Type B pancreatic cell (in vitro differentiated cells): ENCODE measurements around the gene FAM3A. TPM values are rescaled to one million over a fixed set of nuclear protein-coding genes. Genes with fewer than 3 reads are reported as not detected.
A peak's percentile ranks its signal among the peaks of the same experiment; 100 is the strongest.

Experiments
- DNase-seq: peaks from one replicate; pipeline ENCODE4 v3.0.0; 2021; ENCODE audit warnings: mixed read lengths; ENCODE audit not compliant: unreplicated experiment; ENCODE audit errors: extremely low spot score
- H3K27ac Mint-ChIP-seq: 2 replicates; pipeline ENCODE4 v1.8.0; 2021; ENCODE audit warnings: mild to moderate bottlenecking, mixed read lengths
- H3K27me3 Mint-ChIP-seq: 2 replicates; pipeline ENCODE4 v1.8.0; 2021; ENCODE audit warnings: mixed read lengths
- H3K36me3 Mint-ChIP-seq: 2 replicates; pipeline ENCODE4 v1.8.0; 2021; ENCODE audit warnings: mixed read lengths
- H3K4me1 Mint-ChIP-seq: one replicate; pipeline ENCODE4 v1.8.0; 2021; ENCODE audit warnings: mixed read lengths; ENCODE audit not compliant: unreplicated experiment
- H3K4me3 Mint-ChIP-seq: 2 replicates; pipeline ENCODE4 v1.8.0; 2021; ENCODE audit warnings: mild to moderate bottlenecking, mixed read lengths
- H3K9me3 Mint-ChIP-seq: 2 replicates; pipeline ENCODE4 v1.8.0; 2021; ENCODE audit warnings: mixed read lengths
- total RNA-seq: library from RNA; stranded (reverse); gene quantifications from 2 replicates; pipeline ENCODE4 v1.2.1, GENCODE V29; 2021; ENCODE audit warnings: low replicate concordance
- TF ChIP-seq, protein P1 (sequence below): fragments of 200-600 bp; sonication (generic); conservative IDR thresholded peaks from 2 replicates; pipeline ENCODE4 v1.5.0; 2021; ENCODE audit warnings: antibody characterized with exemption, mild to moderate bottlenecking

Gene FAM3A
- total RNA-seq, 1 donor from 2014 or later: 34.1 TPM

DNA sequence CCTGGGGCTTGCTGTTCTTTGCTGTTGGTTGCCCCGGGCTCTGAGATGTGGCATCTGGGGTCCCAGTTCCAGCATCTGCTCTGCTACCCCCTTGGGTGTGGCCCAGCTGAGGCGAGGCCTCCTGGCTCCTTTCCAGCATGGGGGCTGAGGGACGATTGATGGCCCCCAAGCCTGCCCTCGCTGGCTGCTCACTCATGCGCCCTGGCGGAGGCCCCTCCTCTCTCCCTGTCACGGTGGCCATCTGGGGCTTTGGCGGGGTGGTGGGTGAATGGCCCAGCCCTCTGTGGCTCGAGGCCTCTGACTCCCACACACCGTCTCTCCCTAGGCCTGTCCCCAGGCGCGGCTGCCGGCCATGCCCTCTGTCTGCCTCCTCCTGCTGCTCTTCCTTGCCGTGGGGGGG is 56.2 kb downstream of the FAM3A start:
- Mint-ChIP-seq H3K27me3 (no peaks in the 10 kb centered on the region), H3K4me1 (no peaks in the 10 kb centered on the region), H3K4me3 (peak overlapping the region; percentile 88), H3K9me3 (no peaks in the 10 kb centered on the region), H3K27ac (no peak overlapping the region), H3K36me3 (peaks cover 5% of the 10 kb centered on the region)
- no peak for DNase-seq
- TF ChIP-seq, protein P1, sequence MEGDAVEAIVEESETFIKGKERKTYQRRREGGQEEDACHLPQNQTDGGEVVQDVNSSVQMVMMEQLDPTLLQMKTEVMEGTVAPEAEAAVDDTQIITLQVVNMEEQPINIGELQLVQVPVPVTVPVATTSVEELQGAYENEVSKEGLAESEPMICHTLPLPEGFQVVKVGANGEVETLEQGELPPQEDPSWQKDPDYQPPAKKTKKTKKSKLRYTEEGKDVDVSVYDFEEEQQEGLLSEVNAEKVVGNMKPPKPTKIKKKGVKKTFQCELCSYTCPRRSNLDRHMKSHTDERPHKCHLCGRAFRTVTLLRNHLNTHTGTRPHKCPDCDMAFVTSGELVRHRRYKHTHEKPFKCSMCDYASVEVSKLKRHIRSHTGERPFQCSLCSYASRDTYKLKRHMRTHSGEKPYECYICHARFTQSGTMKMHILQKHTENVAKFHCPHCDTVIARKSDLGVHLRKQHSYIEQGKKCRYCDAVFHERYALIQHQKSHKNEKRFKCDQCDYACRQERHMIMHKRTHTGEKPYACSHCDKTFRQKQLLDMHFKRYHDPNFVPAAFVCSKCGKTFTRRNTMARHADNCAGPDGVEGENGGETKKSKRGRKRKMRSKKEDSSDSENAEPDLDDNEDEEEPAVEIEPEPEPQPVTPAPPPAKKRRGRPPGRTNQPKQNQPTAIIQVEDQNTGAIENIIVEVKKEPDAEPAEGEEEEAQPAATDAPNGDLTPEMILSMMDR: no peak

DNA sequence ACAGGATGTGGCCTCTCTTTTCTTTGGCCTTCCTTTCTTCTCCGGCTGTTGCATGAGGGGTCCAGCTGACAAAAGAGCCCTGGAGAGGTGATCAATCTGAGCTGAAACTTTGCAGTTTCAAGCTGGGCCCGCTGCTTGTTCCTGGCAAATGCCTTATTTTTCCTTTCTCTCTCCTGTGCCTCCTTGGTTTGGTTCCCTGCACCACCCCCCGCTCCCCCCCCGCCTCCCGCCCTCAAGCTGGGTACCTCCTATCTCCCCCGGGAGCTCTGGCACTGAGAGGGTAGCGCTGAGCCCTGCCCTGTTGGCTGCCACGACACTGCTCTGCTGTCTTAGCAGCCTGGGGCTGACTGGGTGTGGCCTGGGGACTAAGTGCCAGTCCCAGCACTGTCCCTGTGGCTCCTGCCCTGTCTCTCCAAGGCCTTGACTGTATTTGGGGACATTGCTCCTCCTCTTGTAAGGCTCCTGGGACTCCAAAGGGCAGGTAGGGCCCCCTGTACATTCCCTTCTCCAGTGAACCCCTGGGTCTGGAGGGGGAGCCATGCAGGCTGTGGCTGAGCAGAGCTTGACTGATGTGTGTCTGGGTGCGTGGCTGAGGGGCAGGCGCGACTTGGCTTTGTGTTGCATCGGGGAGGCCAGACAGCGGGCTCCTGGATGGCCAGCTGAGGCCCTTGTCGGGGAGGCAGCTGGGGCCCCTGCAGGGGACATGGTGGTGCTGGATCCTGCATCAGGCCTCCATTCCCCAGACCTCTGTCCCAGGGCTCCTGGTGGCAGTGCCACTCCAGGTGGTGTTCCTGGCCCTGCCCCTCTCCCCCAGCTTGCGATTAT is 56.9 kb downstream of the FAM3A start:
- peak overlapping the region; percentile 55 for H3K27ac Mint-ChIP-seq
- H3K27me3 Mint-ChIP-seq: no peaks in the 10 kb centered on the region
- peaks cover 4% of the 10 kb centered on the region for H3K9me3 Mint-ChIP-seq
- H3K4me1 Mint-ChIP-seq: no peaks in the 10 kb centered on the region
- TF ChIP-seq, protein P1: no peak
- peak overlapping the region; percentile 88 for H3K4me3 Mint-ChIP-seq
- H3K36me3 Mint-ChIP-seq: peaks cover 5% of the 10 kb centered on the region
- DNase-seq: no peak

DNA sequence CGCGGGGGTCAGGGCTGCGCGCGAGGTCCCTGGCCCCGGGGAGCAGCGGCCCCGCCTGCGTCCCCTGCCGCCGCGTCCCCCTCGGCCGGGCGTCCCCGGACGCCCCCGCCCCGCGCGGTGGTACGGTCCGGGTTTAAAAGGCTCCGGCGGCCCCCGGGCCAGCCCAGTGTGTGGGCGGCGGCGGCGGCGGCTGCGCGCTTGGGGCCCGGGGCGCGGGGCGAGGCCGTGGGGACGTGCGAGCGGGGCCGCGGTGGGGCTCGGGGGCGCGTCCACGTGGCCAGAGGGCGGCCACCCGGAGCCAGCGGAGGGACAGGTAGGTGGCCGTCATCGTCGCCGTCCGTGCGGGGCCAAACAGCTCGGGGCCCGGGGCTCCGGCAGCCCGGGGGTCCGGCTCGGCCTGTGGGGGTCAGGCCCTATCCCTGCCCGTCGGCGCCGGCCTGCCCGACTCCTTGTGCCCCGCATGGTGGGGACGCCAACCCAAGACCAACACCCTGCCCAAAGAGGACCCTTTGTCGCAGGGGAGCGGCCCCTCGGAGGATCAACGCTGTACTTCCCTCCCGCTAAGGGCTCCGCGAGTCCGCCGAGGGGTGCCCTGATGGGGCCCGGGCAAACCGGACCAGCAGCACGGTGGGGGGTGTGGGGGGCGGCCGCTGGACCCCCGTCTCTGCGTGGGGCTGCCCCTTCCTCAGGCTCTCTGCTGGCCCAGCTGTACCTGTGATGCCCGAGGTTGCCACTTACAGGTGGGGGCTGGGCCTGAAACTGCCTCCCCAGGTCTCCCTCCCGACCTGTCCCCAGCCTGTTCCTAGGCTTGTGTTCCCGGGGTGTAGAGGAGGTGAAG is 57.7 kb downstream of the FAM3A start, which contains the start of gene PLXNA3:
PLXNA3 (plus strand) TSS at position 166 of the 838 bp plus-strand sequence. CDS start 1,903 bp downstream, outside the sequence.
- Mint-ChIP-seq H3K27ac (peak within 1 kb of the TSS; percentile 97), H3K4me1 (no peaks in the 10 kb centered on the region), H3K27me3 (no peaks in the 10 kb centered on the region), H3K36me3 (peaks cover 5% of the 10 kb centered on the region), H3K9me3 (peaks cover 4% of the 10 kb centered on the region), H3K4me3 (peak within 1 kb of the TSS; percentile 90)
- TF ChIP-seq, protein P1: no peak
- DNase-seq: no peak

DNA sequence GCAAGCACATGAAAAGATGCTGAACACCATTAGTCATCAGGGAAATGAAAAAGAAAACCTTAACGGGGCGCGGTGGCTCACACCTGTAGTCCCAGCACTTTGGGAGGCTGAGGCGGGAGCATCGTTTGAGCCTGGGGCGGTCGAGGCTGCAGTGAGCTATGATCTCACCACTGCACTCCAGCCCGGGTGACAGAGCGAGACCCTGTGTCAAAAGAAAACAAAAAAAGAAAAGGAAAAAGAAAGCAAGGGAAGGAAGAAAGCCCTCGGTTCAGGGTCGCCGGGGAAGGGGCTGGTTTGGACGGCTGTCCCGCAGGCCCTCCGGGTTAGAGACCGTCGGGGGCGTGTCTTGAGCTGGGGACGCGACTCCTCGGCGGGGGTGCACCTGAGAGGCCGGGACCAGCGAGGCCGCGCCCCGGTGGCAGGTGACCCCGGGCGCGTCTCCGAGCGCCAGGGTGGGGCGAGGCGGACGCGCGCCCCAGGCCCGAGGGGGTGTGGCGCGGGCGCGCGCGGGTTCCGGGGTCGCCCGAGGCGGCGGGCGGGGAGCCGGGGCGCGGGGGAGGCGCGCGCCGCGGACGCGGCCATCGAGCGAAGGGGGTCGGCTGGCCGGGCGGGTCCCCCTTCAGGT is 58.4 kb downstream of the FAM3A start:
- no peaks in the 10 kb centered on the region for H3K27me3 Mint-ChIP-seq
- peaks cover 5% of the 10 kb centered on the region for H3K36me3 Mint-ChIP-seq
- peak overlapping the region; percentile 90 for H3K4me3 Mint-ChIP-seq
- peak overlapping the region; percentile 97 for H3K27ac Mint-ChIP-seq
- TF ChIP-seq, protein P1: no peak
- no peaks in the 10 kb centered on the region for H3K4me1 Mint-ChIP-seq
- DNase-seq: no peak
- peaks cover 4% of the 10 kb centered on the region for H3K9me3 Mint-ChIP-seq

Other genes with a start within 250 kb of the FAM3A start
- not detected in 2 replicates for gene TEX28, start 221.1 kb downstream of the FAM3A start, total RNA-seq
- 0.56 TPM in 1 of 2 replicates, not detected in the other for gene TKTL1, start 220.4 kb downstream of the FAM3A start, total RNA-seq
- 806 and 851 TPM in 2 replicates for gene FLNA, start 141.6 kb downstream of the FAM3A start, total RNA-seq
- 56.7 and 62.7 TPM in 2 replicates for gene EMD, start 136.9 kb downstream of the FAM3A start, total RNA-seq
- 2,880 and 3,042 TPM in 2 replicates for gene RPL10, start 117.9 kb downstream of the FAM3A start, total RNA-seq
- gene DNASE1L1, start 107.0 kb downstream of the FAM3A start, total RNA-seq: 13.3 and 14.4 TPM in 2 replicates
- gene TAFAZZIN, start 104.7 kb downstream of the FAM3A start, total RNA-seq: 30.5 and 46.1 TPM in 2 replicates
- gene ATP6AP1, start 87.6 kb downstream of the FAM3A start, total RNA-seq: 105 and 159 TPM in 2 replicates
- gene GDI1, start 79.1 kb downstream of the FAM3A start, total RNA-seq: 105 and 159 TPM in 2 replicates
- gene FAM50A, start 72.1 kb downstream of the FAM3A start, total RNA-seq: 59.2 and 63.8 TPM in 2 replicates
- gene PLXNA3, start 58.0 kb downstream of the FAM3A start, total RNA-seq: 62.9 and 85.1 TPM in 2 replicates
- 12.9 and 15.9 TPM in 2 replicates for gene LAGE3, start 37.0 kb downstream of the FAM3A start, total RNA-seq
- 23.3 and 28.7 TPM in 2 replicates for gene UBL4A, start 29.6 kb downstream of the FAM3A start, total RNA-seq
- gene SLC10A3, start 25.6 kb downstream of the FAM3A start, total RNA-seq: 13.0 and 23.0 TPM in 2 replicates
- 41.3 and 57.9 TPM in 2 replicates for gene G6PD, start 30.6 kb upstream of the FAM3A start, total RNA-seq
- gene IKBKG, start 31.4 kb upstream of the FAM3A start, total RNA-seq: 14.6 and 15.5 TPM in 2 replicates
- gene CTAG1A, start 68.9 kb upstream of the FAM3A start, total RNA-seq: not detected in 2 replicates
- gene CTAG1B, start 103.0 kb upstream of the FAM3A start, total RNA-seq: not detected in 2 replicates
- not detected in 2 replicates for gene CTAG2, start 137.3 kb upstream of the FAM3A start, total RNA-seq
- gene GAB3, start 234.8 kb upstream of the FAM3A start, total RNA-seq: 0.19 TPM in 1 of 2 replicates, not detected in the other
- gene DKC1, start 246.6 kb upstream of the FAM3A start, total RNA-seq: 52.0 and 62.7 TPM in 2 replicates